Activated CD4-positive, alpha-beta T cell treated with anti-CD3 and anti-CD28 coated beads for 48 hours (primary cell): ENCODE results near the gene SH3RF2.
"Not testable (repeated sequence)": the region's sequence is repeated elsewhere in the genome, so short reads cannot be mapped to it uniquely, and the experiment has no call there.

Source experiments
- DNase-seq: peaks from one replicate; pipeline ENCODE4 v3.0.0-alpha.2; 2020

The SH3RF2 gene

DNA sequence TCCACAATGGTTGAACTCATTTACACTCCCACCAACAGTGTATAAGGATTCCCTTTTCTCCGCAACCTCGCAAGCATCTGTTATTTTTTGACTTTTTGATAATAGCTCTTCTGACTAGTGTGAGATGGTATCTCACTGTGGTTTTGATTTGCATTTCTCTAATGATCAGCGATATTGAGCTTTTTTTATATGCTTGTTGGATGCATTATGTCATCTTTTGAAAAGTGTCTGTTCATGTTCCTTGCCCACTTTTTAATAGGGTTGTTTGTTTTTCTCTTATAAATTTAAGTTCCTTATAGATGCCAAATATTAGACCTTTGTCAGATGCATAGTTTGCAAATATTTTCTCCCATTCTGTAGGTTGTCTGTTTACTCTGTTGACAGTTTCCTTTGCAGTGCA, 17.8 kb downstream of the SH3RF2 start:
- not testable (repeated sequence) for DNase-seq

DNA sequence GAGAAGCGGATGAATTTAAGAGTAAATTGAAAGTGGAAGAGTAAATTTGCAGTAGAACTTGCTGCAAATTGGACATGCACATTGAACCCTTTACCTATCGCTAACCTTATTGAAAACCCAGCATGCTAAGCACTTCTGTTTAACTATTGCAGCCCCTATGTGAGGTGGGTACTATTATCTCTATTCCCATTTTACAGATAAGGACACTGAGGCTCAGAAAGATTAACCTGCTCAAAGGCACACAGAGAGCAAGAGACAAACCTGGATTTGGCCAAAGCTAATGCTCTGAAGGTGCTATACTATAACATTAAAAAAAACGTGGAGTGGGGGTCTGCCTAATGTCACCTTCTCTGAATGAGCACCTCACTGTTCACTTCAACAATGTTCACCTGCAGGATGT, 21.0 kb downstream of the SH3RF2 start:
- DNase-seq, result no peak

DNA sequence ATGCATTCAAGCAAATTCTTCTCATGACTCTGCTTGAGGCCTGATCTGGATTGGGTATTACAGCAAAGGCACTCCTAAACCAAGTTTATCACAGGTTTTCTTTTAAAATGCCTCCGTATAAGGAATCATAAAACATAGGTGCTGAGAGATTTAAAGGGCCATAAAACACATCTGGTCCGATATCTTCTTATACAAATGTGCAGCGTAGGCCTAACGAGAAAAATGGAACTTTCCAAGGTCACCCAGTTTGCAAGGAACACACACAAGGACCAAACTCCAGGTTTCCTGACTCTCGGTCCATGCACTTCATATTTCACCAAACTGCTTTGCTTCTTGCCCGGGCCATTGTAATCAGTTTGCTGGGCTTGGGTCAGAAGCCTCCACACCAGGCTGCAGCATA, 22.1 kb downstream of the SH3RF2 start:
- no peak for DNase-seq

DNA sequence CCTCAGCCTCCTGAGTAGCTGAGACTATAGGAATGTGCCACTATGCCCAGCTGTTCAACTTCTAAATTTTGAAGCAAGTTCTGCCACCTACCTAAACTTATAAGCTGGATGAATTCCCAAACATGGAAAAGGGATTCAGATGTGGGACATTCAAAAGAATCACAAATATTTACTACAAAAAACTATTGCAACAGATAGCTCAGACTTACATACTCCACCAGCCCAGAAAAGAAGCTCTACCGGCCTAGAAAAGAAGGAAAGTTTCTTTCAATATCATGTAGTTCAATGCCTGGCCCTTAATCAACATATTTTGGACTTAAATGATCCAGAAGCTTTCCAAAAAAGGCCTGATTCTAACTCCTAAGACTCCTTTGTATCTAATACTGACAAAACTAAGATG, 23.8 kb downstream of the SH3RF2 start:
- DNase-seq, result no peak

DNA sequence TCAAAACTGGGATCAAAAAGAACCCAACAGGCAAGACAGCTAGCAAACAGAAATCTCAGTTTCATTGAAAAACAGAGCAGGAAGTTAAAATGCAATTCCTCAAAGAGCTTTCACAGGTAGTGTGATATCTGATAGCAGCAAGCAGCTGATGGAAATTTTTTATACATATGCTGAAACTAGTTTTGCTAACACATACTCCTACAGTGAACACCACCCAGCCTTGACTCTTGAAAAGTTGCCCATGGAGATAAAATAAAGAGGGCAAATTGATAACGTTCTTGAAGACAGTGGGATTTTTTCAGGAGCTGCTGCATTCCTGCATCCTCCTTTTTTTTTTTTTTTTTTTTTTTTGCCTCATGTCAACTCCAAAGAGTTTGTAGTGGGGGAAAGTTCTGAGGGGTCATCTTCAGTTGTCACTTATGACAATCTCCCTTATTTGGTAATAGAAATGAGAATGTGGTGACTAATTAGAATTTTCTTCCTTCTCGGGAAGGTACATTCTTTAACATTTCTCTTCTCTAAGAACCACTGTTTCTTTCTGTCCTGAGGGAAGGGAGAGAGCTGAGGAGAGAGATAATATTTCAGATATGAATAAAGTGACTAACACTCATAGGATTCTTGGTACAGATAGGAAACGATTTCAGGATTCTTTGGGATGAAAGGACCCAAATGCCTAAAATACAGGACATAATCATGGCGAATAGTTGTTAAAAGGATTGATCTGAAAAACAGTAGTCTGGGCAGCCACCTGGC, 24.6 kb downstream of the SH3RF2 start:
- DNase-seq, result no peak

DNA sequence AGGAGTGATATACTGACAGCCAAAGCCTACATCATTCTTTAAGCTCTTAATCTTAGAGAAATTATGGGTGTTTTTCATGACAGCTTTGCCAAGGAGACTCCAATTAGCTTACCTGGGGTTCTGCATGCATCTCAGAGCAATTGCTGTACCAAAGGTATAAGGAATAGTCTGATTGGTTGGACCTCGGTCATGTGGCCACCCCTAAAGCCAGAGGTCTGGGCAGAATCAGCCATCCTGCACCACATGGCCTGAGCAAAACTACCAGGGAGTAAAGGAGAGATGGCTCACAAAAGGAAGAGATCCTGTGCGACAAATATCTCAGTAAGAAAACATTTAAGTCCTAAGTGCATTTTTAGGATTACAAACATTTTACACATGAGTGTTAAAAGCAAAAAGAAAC, 25.6 kb downstream of the SH3RF2 start:
- DNase-seq, result no peak

DNA sequence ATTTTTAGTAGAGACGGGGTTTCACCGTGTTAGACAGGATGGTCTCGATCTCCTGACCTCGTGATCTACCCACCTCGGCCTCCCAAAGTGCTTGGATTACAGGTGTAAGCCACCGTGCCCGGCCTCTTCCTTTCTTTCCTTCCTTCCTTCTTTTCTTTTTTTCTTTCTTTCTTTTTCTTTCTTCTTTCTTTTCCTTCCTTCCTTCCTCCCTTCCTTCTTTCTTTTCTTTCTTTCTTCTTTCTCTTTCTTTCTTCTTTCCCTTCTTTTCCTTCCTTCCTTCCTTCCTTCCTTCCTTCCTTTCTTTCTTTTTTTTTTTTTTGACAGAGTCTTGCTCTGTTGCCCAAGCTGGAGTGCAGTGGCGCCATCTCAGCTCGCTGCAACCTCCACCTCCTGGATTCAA, 27.6 kb downstream of the SH3RF2 start:
- DNase-seq, result not testable (repeated sequence)

DNA sequence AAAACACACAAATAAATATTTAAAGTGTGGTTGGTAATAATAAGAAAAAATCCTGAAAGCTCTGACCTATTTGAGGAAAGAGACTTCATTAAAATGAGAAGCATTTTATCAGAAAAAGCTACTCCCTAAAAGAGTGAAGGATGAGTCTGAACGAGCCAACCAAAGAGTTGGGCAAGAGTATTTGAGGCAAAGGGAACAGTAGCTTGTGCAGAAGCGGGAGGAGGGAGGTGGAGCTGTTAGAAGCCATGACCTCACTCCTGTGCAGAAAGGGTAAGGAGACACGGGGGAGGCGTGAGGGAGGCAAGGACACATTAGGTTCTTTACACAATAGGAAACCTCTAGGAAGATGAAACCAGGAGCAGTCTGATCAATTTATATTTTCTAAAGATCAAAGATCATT, 29.4 kb downstream of the SH3RF2 start:
- no peak for DNase-seq

DNA sequence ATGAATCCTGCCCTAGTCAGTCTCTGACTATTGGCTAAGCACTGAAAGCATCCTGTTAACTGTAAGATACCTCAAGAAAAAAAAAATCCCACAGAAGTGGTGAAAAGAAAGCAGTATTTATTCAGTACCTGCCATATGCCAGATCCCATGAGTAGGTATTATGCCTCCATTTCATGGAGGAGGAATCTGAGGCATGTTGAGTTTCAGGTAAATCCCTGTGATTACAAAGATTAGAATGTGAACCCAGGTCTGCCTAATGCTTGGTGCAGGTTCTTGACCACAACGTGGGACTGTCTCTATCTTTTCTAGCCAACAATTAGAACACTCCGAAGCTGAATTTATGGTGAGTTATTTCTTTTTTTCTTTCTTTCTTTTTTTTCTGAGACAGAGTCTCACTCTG, 30.9 kb downstream of the SH3RF2 start:
- DNase-seq, result no peak

DNA sequence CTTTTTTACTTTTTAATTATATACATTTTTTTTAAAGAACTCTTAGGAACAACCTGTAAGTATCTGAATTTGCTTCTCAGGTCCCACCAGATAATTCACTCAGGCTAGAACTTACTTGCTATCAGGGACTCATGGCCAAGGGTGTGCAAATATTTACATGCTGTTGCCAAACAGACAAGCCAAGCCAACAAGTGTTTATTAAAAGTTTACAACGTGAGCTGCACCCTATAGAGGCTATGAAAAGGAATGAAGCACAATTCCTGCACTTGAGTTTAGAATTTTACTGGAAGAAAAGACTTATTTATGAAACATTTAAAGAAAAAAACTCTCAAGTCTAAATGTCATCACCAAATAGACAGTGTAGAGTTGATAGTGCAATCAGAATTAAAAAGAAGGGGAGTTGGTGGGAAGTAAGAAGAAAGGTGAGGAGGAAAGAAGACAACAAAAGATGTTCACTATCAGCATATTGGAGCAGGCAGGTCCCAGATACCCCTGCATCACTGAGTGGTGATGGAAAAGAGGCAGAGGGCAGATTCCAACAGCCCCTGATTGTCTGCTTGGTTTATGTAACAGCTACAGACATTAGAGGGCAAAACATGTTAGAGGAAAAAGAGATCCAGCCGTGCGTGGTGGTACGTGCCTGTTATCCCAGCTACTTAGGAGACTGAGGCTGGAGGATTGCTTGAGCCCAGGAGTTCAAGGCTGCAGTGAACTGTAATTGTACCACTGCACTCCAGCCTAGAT, 32.8 kb downstream of the SH3RF2 start:
- DNase-seq, result no peak

DNA sequence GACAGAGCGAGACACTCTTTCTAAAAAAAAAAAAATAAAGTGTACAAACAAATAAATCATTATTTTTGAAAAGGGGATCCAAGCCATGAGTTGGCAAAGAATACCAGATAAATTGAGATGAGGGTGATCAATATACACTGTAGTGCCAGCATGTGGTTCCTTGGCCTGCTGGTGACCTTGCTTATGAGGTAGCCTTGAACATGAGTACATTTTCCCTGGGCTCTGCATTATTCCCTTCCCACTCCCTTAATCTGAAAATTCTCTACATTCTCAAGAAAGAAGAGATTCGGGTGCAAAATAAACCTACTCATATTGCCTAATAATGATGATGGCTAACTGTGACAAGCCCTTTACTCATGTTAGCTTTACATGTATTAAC, 33.3 kb downstream of the SH3RF2 start:
- DNase-seq, result no peak

DNA sequence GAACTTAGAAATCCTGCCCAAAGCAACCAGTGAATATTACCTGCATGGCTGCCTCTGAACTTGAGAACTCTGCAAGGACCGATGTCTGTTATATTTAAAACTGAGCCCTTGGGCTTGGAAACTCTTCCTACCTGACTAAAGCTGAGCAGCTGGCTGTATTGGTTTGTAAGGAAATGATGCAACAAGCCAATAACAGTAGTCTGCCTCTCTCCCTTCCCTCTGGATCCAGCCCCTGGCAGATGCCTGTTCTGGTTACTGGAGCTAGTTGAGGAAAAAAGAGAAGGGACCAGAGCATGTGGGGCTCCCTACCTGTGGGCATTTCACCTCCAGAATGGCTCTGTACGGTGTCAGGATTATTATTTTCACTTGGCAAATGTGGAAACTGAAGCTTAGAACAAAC, 34.7 kb downstream of the SH3RF2 start:
- no peak for DNase-seq

DNA sequence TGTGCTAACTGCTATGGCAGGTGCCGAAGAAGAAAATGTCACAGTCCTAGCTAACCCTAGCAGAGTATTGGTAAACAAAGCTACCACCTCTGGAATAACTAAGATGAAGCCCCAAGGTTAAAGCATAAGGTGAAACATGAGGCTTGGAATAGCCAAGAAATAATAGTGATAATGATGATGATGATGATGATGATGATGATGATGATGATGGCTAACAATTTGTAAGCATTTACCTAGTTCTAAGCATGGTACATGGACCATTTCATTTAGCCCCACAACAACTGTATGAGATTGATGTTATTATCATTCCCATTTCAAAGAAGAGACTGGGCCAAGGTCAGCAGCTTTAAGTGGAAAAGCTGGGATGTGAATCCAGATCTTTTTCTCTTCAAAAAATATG, 35.3 kb downstream of the SH3RF2 start:
- no peak for DNase-seq

DNA sequence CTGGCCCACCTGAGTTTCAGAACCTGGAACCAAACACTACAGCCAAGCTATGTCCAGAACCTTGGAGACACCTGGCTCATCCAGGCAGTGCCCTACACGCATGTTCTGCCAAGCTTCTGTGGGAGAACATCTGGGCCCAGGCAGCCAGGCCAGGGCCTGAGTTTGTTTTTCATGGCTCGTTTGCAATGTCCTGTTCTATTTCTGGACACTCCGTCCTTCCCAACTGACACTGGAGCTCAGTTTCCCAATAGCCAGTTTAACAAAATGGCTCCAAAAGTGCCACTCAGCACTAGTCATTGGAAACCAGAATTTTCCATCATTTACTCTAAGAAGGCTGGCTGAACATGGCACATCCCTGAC, 38.6 kb downstream of the SH3RF2 start:
- no peak for DNase-seq

DNA sequence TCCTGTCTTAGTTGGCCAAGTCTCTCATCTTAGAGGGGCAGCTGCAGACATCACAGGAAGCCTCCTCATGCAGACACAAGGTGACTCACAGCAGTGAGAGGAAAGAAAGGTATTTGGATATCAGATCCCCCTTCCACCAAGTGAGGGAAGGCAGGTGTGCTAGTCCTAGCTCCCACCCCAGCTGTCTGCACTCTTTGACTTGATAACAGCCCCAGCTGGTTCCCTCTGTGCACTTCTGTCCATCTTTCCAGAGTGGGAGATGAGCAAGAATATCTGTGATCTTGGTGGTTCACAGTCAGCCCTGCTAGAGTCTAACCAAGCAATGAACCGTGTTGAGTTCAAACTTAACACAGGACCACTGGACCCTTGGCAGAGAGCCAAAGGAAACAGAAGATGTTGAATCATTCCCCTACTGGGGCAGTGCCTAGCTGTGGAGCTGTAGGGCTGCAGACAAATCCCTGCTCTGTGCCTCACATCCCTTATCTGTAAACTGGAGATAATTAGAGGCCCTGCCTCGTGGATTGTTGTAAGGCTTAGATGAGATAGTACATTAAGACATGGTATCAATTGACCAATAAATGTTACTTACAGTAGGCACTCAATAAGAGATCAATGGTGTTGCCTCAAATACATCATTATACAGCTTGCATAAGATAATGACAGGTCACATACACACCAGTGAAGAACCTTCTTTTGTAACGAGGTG, 39.1 kb downstream of the SH3RF2 start:
- DNase-seq, result peak; percentile 5

DNA sequence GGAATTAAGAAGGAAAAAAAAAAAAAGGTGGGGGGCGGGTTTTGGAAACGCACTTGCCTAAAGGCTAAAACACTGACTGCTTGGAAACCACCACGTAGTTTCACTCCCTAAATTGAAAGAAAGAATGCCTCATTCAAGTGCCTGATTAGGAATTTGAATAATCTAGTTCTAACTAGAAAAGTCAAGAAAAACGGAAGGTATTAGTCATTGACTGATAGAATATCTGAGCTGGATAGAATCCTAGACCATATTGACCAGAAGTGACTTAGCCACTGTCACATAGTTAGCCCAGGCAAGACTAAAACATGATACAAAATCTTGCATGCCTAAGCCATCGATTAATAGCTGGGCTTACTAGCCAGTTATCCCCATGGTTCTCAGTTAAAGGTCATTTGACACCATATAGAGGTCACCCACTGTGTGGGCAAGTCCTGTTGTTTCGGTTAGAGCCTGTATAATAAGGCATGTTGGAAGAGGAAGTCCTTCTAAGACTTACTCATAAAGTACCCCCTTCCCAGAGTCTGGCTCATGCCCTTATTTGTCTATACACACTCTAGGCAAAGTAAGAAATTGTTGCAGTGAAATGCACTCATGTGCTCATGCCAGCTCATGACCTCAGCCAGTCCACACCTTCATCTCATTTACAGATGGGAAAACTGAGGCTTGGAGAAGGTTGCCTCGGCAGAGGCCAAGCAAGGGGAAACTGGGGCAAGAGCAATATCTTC, 40.2 kb downstream of the SH3RF2 start:
- DNase-seq, result no peak

DNA sequence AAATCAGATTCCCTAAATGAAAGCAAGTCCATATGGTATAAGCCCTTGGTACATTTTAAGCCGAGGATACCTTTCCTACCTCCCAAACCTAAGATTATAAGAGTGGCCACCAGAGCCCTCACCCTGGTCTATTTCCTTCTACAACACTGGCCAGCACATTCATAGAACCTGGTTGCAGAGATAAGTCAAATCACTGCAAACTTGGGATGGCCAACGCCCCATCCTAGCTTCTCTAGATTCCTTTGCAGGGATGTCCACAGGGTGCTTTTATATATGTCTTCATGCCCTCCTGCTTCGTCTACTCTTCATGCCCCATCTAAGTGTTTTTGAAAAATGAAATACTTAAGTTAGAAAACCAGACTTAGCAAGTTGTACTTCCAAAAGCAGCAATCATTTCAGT, 41.8 kb downstream of the SH3RF2 start:
- no peak for DNase-seq

DNA sequence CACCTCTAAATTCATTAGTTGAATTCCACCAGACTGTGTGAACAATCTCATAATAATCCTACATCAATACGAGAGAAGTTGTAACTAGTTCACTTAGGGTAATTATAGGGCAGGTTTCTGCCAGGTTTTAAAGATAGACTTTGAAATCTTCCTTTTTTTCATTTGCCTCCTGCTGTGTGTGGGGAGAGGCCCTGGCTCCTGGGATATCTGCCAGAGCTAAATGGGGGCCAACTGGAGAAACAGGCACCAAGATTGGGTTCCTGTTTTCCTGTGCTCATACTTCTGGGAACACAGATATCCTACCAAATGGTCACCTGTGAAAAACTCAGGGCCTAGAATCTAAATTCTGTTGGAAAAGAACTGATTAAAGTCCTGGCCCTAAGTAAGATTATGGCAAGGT, 42.3 kb downstream of the SH3RF2 start:
- DNase-seq, result no peak

DNA sequence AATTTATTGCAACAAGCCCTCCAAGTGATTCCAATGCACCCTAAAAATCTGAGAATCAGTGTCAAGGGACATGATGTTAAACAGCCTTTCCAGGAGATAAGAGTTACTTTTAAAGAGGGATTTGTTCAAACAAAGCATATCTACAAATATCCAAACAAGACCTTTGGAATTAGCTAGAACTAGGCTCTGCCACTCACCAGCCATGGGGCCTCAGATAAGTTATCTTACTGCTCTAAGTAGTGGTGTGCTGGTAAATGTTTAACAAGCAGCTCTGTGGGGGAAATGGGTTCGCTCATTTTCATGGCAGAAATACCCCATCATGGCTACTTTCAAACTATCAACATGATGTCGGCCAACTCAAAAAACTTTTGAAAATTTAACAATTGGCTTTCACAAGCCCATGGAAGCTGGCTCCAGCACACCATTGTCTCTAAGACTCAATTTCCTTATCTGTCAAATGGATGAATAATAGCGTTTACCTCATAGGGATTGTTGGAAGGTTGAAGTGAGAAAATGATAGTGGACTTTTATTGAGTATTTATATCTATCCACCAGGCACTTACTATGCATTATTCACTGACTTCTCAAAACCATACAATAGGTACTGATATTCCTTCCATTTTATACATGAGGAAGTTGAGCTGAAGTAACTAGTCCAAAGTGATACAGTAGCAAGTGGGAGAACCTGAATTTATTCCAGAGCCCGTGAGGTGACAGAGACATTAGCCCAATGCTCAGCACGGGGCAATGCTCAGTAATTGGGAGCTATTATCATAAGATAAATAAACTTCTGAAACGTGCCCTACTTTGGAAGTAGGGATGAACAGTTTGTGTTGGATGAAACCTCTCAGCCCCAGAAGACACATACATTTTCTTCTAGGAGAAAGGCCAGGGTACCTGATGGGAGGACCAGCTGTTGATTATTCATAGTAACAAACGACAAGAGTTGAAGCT, 43.2 kb downstream of the SH3RF2 start:
- DNase-seq, result no peak

DNA sequence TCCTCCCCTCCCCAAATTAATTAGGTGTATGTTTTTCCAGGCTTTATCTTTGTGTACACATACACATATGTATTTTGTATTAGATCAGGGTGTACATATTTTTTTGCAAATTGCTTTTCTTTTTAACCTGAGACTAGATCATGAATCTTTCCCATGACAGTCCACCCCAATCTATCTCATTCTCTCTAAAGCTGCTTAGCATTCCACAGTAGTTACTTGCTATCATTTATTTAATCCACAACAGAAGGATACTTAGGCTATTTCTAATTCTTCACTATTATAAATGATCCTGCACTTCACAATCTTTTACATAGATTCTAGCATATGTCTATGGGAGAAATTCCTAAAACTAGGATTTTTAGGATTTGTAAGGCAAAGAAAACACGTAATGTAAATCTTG, 43.9 kb downstream of the SH3RF2 start:
- no peak for DNase-seq

DNA sequence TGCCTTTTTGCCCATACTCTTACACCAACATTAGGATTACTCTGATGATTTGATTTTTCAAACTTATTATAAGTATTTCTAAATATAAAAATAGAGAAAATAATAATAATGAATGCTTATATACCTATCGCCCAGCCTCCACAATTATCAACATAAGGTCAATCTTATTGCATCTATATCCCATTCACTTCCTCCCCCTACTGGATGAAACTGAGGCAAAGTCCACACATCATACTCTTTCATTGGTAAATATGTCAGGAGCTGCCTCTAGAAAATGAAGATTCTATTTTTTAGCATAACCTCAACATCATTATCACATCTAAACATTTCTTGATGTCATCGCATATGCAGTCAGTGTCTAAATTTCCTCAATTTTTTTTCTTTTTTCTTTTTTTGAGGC, 44.3 kb downstream of the SH3RF2 start:
- DNase-seq, result no peak
